HepG2 (cell line): ENCODE results near the gene NELFB. TPM values are rescaled to one million over a fixed set of nuclear protein-coding genes. Genes with fewer than 3 reads are reported as not detected.

Source experiments
- ARNTL ChIP-seq: sonication (generic); formaldehyde crosslinking; IDR thresholded peaks from 2 replicates; pipeline ENCODE4 v1.4.0; 2020; ENCODE audit warnings: mild to moderate bottlenecking, missing genetic modification reagents
- ATF1 ChIP-seq: IDR thresholded peaks from 2 replicates; pipeline ENCODE4 v1.6.1; 2016; ENCODE audit warnings: mild to moderate bottlenecking, control low read depth
- PAXIP1 ChIP-seq: sonication (generic); formaldehyde crosslinking; conservative IDR thresholded peaks from 2 replicates; pipeline ENCODE4 v1.4.0; 2020; ENCODE audit warnings: mild to moderate bottlenecking, missing genetic modification reagents, moderate library complexity
- ZBTB4 ChIP-seq: sonication (generic); formaldehyde crosslinking; IDR thresholded peaks from 2 replicates; pipeline ENCODE4 v1.4.0; 2020; ENCODE audit warnings: missing genetic modification reagents, mild to moderate bottlenecking, borderline replicate concordance
- ZKSCAN8 ChIP-seq: IDR thresholded peaks from 2 replicates; pipeline ENCODE4 v1.6.1; 2016; ENCODE audit warnings: borderline replicate concordance, missing genetic modification reagents, missing compliant biosample characterization
- ZNF451 ChIP-seq: sonication (generic); formaldehyde crosslinking; IDR thresholded peaks from 2 replicates; pipeline ENCODE4 v1.5.0; 2020; ENCODE audit warnings: mild to moderate bottlenecking, missing genetic modification reagents
- ZNF547 ChIP-seq: sonication (generic); formaldehyde crosslinking; IDR thresholded peaks from 2 replicates; pipeline ENCODE4 v1.5.1; 2020; ENCODE audit warnings: mild to moderate bottlenecking, missing genetic modification reagents
- polyA plus RNA-seq, 8 experiments: library from polyadenylated mRNA; depleted of rRNA in 3 of 8; stranded (reverse) in 7 of 8; unstranded in 1 of 8; fragments of >200 nt; fragmentation: Illumina TruSeq in 4 of 8; extraction: Trizol in 4 of 8; gene quantifications; 2 replicates each; pipeline versions ENCODE4 v1.2.1 to v1.2.3, GENCODE V29; 2011 to 2016; ENCODE audit warnings: low read depth in 4 of 8, missing spikeins in 1 of 8, mixed read lengths in 1 of 8; ENCODE audit not compliant: insufficient read depth in 1 of 8
- total RNA-seq, 5 experiments: library from RNA; depleted of rRNA; stranded (reverse); fragments of >200 nt; fragmentation: Illumina TruSeq; extraction: Trizol; gene quantifications; 2 replicates each; pipeline ENCODE4 v1.2.3, GENCODE V29; 2016; ENCODE audit warnings: low read depth in 1 of 5
- TF ChIP-seq, protein P1 (sequence below): IDR thresholded peaks from 2 replicates; pipeline ENCODE4 v1.6.1; 2012; ENCODE audit warnings: low read length, improper control_type of control experiment
- TF ChIP-seq, protein P2 (sequence below): sonication (generic); formaldehyde crosslinking; IDR thresholded peaks from 2 replicates; pipeline ENCODE4 v1.5.0; 2020; ENCODE audit warnings: mild to moderate bottlenecking, missing genetic modification reagents
- TF ChIP-seq, protein P3 (sequence below): sonication (generic); formaldehyde crosslinking; IDR thresholded peaks from 2 replicates; pipeline ENCODE4 v1.8.0; 2022; ENCODE audit warnings: mild to moderate bottlenecking, missing genetic modification reagents

The NELFB gene
- total and polyA plus RNA-seq, 2 of the 13 experiments (the other 11 are each of a cell fraction or from before 2014, with no cell fraction given) = 26.5 to 45.8 TPM

DNA sequence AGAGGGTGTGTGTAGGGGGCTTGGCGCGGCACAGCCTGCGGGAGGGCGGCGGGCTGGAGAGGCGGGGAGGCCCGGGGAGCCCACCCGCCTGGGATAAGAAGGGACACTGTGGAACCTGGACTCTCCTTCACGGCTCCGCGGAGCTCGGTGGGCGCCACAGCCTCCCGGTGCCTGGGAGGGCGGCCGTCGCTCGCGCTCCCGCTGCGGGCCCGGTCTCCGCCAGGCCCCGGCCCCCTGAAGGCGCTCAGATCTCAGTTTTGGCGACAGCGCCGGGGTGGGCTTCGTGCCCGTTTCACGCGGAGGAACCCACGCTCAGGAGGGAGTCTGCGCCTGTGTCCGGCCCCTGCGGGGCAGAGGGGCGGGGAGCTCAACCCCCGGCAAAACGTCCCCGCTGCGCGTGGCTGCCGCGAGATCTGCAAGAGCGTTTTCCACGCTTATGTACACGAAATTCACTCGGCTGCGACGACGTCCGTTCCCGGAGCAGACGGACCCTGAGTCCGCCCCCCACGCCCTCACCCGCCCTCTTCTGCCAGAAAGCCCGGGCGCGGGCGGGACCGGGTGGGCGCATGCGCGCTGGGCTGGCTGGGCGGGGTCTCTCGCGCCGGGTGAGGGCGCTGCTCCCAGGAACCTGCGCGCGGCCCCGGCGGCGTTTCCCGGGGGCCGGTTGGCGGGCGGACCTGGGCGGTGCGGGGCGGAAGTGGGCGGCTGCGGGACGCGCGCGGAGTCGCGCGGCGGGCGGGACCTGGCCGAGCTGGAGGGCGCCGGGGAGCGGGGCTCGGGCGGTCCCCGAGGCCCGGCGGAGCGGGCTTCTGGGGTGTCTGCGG lies at the start of gene NELFB (continued):
- TF ChIP-seq PAXIP1 (CRISPR knock-in tag) = no peak
- TF ChIP-seq, protein P1, sequence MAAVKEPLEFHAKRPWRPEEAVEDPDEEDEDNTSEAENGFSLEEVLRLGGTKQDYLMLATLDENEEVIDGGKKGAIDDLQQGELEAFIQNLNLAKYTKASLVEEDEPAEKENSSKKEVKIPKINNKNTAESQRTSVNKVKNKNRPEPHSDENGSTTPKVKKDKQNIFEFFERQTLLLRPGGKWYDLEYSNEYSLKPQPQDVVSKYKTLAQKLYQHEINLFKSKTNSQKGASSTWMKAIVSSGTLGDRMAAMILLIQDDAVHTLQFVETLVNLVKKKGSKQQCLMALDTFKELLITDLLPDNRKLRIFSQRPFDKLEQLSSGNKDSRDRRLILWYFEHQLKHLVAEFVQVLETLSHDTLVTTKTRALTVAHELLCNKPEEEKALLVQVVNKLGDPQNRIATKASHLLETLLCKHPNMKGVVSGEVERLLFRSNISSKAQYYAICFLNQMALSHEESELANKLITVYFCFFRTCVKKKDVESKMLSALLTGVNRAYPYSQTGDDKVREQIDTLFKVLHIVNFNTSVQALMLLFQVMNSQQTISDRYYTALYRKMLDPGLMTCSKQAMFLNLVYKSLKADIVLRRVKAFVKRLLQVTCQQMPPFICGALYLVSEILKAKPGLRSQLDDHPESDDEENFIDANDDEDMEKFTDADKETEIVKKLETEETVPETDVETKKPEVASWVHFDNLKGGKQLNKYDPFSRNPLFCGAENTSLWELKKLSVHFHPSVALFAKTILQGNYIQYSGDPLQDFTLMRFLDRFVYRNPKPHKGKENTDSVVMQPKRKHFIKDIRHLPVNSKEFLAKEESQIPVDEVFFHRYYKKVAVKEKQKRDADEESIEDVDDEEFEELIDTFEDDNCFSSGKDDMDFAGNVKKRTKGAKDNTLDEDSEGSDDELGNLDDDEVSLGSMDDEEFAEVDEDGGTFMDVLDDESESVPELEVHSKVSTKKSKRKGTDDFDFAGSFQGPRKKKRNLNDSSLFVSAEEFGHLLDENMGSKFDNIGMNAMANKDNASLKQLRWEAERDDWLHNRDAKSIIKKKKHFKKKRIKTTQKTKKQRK = no peak
- TF ChIP-seq ARNTL (CRISPR knock-in tag) = 0 out of 2 replicates have a peak, but pooled peaks have one; percentile 3
- TF ChIP-seq ZNF451 (CRISPR knock-in tag) = no peak; the same call in 1 of the 2 replicates
- no peak for TF ChIP-seq ZBTB4 (CRISPR knock-in tag)
- TF ChIP-seq ATF1 (CRISPR knock-in tag) = no peak
- no peak for TF ChIP-seq ZKSCAN8 (CRISPR knock-in tag)
- TF ChIP-seq, protein P2, sequence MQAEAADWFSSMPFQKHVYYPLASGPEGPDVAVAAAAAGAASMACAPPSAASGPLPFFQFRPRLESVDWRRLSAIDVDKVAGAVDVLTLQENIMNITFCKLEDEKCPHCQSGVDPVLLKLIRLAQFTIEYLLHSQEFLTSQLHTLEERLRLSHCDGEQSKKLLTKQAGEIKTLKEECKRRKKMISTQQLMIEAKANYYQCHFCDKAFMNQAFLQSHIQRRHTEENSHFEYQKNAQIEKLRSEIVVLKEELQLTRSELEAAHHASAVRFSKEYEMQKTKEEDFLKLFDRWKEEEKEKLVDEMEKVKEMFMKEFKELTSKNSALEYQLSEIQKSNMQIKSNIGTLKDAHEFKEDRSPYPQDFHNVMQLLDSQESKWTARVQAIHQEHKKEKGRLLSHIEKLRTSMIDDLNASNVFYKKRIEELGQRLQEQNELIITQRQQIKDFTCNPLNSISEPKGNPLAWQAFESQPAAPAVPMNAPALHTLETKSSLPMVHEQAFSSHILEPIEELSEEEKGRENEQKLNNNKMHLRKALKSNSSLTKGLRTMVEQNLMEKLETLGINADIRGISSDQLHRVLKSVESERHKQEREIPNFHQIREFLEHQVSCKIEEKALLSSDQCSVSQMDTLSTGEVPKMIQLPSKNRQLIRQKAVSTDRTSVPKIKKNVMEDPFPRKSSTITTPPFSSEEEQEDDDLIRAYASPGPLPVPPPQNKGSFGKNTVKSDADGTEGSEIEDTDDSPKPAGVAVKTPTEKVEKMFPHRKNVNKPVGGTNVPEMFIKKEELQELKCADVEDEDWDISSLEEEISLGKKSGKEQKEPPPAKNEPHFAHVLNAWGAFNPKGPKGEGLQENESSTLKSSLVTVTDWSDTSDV (CRISPR knock-in tag) = 0 out of 2 replicates have a peak, but pooled peaks have one; percentile 27
- TF ChIP-seq, protein P3, sequence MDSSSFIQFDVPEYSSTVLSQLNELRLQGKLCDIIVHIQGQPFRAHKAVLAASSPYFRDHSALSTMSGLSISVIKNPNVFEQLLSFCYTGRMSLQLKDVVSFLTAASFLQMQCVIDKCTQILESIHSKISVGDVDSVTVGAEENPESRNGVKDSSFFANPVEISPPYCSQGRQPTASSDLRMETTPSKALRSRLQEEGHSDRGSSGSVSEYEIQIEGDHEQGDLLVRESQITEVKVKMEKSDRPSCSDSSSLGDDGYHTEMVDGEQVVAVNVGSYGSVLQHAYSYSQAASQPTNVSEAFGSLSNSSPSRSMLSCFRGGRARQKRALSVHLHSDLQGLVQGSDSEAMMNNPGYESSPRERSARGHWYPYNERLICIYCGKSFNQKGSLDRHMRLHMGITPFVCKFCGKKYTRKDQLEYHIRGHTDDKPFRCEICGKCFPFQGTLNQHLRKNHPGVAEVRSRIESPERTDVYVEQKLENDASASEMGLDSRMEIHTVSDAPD (CRISPR knock-in tag) = no peak
- no peak; the same call in 1 of the 2 replicates for TF ChIP-seq ZNF547 (CRISPR knock-in tag)
